Neural progenitor cell (in vitro differentiated cells): ENCODE measurements around the gene MOBP. TPM values are rescaled to one million over a fixed set of nuclear protein-coding genes. Genes with fewer than 3 reads are reported as not detected.
A peak's percentile ranks its signal among the peaks of the same experiment; 100 is the strongest.

Source experiments
- DNase-seq: peaks from one replicate; pipeline ENCODE4 v3.0.0-alpha.2; 2016; ENCODE audit warnings: low spot score
- H2AFZ ChIP-seq: fragments of 200-600 bp; sonication (generic); replicated peaks from 2 replicates; pipeline ENCODE4 v1.6.1; 2016; ENCODE audit warnings: antibody characterized with exemption
- H3F3A ChIP-seq: fragments of 200-600 bp; sonication (generic); 2 replicates; pipeline ENCODE4 v1.6.1; 2016; ENCODE audit warnings: antibody characterized with exemption, low read depth
- H3K27ac ChIP-seq: fragments of 200-600 bp; sonication (generic); 2 replicates; pipeline ENCODE4 v1.5.1; 2016; ENCODE audit warnings: mild to moderate bottlenecking
- H3K27me3 ChIP-seq: fragments of 200-600 bp; sonication (generic); 2 replicates; pipeline ENCODE4 v1.6.1; 2016; ENCODE audit warnings: mild to moderate bottlenecking, moderate library complexity
- H3K36me3 ChIP-seq: fragments of 200-600 bp; sonication (generic); 2 replicates; pipeline ENCODE4 v1.5.1; 2016
- H3K4me1 ChIP-seq: fragments of 200-600 bp; sonication (generic); 2 replicates; pipeline ENCODE4 v1.6.1; 2016; ENCODE audit warnings: mixed run types
- H3K4me2 ChIP-seq: fragments of 200-600 bp; sonication (generic); 2 replicates; pipeline ENCODE4 v1.6.1; 2016
- H3K4me3 ChIP-seq: fragments of 200-600 bp; sonication (generic); 2 replicates; pipeline ENCODE4 v1.5.1; 2016
- H3K79me2 ChIP-seq: fragments of 200-600 bp; sonication (generic); 2 replicates; pipeline ENCODE4 v1.6.1; 2016; ENCODE audit warnings: low read depth
- H3K9ac ChIP-seq: fragments of 200-600 bp; sonication (generic); 2 replicates; pipeline ENCODE4 v1.6.1; 2016
- H3K9me3 ChIP-seq: fragments of 200-600 bp; sonication (generic); 2 replicates; pipeline ENCODE4 v1.5.1; 2016; ENCODE audit warnings: low read depth
- H4K20me1 ChIP-seq: fragments of 200-600 bp; sonication (generic); 2 replicates; pipeline ENCODE4 v1.6.1; 2016; ENCODE audit warnings: low read depth
- H3K27ac Mint-ChIP-seq: 3 replicates; pipeline ENCODE4 v1.8.0; 2021; ENCODE audit warnings: mixed read lengths
- H3K27me3 Mint-ChIP-seq: 2 replicates; pipeline ENCODE4 v1.8.0; 2022; ENCODE audit warnings: low read depth, mild to moderate bottlenecking, inconsistent platforms, moderate library complexity, mixed read lengths; ENCODE audit not compliant: insufficient read depth
- H3K36me3 Mint-ChIP-seq: 3 replicates; pipeline ENCODE4 v1.8.0; 2021; ENCODE audit warnings: mixed read lengths
- H3K4me1 Mint-ChIP-seq: 3 replicates; pipeline ENCODE4 v1.8.0; 2021; ENCODE audit warnings: mixed read lengths
- H3K4me3 Mint-ChIP-seq: 3 replicates; pipeline ENCODE4 v1.8.0; 2021; ENCODE audit warnings: mild to moderate bottlenecking, moderate library complexity, mixed read lengths
- H3K9me3 Mint-ChIP-seq: 3 replicates; pipeline ENCODE4 v1.8.0; 2020; ENCODE audit warnings: mixed read lengths
- EZH2 ChIP-seq: fragments of 200-600 bp; sonication (generic); IDR thresholded peaks from 2 replicates; pipeline ENCODE4 v1.6.1; 2017; ENCODE audit warnings: antibody characterized with exemption, mild to moderate bottlenecking, moderate library complexity
- EZH2phosphoT487 ChIP-seq: fragments of 200-600 bp; sonication (generic); IDR thresholded peaks from 2 replicates; pipeline ENCODE4 v1.6.1; 2017; ENCODE audit warnings: antibody characterized with exemption
- total RNA-seq: library from RNA; depleted of rRNA; stranded (reverse); fragments of >200 nt; gene quantifications from 2 replicates; pipeline ENCODE4 v1.2.3, GENCODE V29; 2015; ENCODE audit warnings: low replicate concordance
- TF ChIP-seq, protein P1 (sequence below): fragments of 200-600 bp; sonication (generic); IDR thresholded peaks from 2 replicates; pipeline ENCODE4 v1.5.1; 2017; ENCODE audit warnings: antibody characterized with exemption, mild to moderate bottlenecking

Gene MOBP
- total RNA-seq, 1 donor from 2014 or later = not detected

- H3K36me3 ChIP-seq = no peaks in the 10 kb centered on the region
- H3K4me3 Mint-ChIP-seq = no peak overlapping the region
- TF ChIP-seq EZH2phosphoT487 = no peak
- TF ChIP-seq, protein P1, sequence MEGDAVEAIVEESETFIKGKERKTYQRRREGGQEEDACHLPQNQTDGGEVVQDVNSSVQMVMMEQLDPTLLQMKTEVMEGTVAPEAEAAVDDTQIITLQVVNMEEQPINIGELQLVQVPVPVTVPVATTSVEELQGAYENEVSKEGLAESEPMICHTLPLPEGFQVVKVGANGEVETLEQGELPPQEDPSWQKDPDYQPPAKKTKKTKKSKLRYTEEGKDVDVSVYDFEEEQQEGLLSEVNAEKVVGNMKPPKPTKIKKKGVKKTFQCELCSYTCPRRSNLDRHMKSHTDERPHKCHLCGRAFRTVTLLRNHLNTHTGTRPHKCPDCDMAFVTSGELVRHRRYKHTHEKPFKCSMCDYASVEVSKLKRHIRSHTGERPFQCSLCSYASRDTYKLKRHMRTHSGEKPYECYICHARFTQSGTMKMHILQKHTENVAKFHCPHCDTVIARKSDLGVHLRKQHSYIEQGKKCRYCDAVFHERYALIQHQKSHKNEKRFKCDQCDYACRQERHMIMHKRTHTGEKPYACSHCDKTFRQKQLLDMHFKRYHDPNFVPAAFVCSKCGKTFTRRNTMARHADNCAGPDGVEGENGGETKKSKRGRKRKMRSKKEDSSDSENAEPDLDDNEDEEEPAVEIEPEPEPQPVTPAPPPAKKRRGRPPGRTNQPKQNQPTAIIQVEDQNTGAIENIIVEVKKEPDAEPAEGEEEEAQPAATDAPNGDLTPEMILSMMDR = no peak
- TF ChIP-seq EZH2 = no peak
- no peaks in the 10 kb centered on the region for H3K27me3 ChIP-seq
- no peak overlapping the region for H2AFZ ChIP-seq
- H3K27ac Mint-ChIP-seq = peak overlapping the region; percentile 30
- H3K9ac ChIP-seq = no peak overlapping the region
- H3K36me3 Mint-ChIP-seq = no peaks in the 10 kb centered on the region
- peaks cover 2% of the 10 kb centered on the region for H3K27me3 Mint-ChIP-seq
- no peaks in the 10 kb centered on the region for H3F3A ChIP-seq
- H3K4me1 Mint-ChIP-seq = no peaks in the 10 kb centered on the region
- H3K9me3 Mint-ChIP-seq = no peaks in the 10 kb centered on the region
- no peaks in the 10 kb centered on the region for H4K20me1 ChIP-seq
- H3K4me2 ChIP-seq = no peak overlapping the region
- DNase-seq = no peak
- H3K4me3 ChIP-seq = no peak overlapping the region
- H3K4me1 ChIP-seq = no peaks in the 10 kb centered on the region
- H3K9me3 ChIP-seq = no peaks in the 10 kb centered on the region
- no peaks in the 10 kb centered on the region for H3K79me2 ChIP-seq
- H3K27ac ChIP-seq = no peak overlapping the region
Observed at GRCh38 chr3:39432342-39432741, 35.1 kb upstream of the MOBP start.

GRCh38 chr3:39433642-39434041 lies 33.8 kb upstream of the MOBP start:
- H3K4me2 ChIP-seq = no peak overlapping the region
- no peak overlapping the region for H2AFZ ChIP-seq

DNA sequence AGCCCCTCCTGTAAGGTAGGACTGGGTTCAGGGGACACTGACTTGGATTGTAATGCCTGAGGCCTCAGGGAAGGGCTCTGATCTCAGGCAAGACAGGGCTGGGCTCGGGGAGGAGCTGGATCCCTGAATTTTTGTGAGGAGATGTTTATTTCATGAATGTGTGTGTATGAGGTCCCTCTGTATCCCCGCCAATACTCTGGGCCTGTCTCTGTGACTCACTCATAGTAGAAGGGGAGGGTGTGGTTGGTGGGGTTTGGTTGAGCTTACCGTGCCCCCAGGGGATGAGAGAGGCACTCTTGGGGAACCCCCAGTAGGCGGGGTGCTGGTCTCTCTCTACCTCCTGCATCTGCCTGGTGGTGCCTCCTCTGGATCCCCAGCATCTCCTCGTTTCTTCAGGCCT lies 32.9 kb upstream of the MOBP start:
- no peak for DNase-seq
- H3K4me1 ChIP-seq = no peaks in the 10 kb centered on the region
- Mint-ChIP-seq H3K27ac (no peak overlapping the region), H3K9me3 (no peaks in the 10 kb centered on the region), H3K36me3 (no peaks in the 10 kb centered on the region), H3K4me3 (no peak overlapping the region), H3K4me1 (no peaks in the 10 kb centered on the region), H3K27me3 (peaks cover 2% of the 10 kb centered on the region)
- H3K4me2 ChIP-seq = no peak overlapping the region
- H3K4me3 ChIP-seq = no peak overlapping the region
- H3K27me3 ChIP-seq = no peaks in the 10 kb centered on the region
- no peaks in the 10 kb centered on the region for H3K36me3 ChIP-seq
- H3F3A ChIP-seq = no peaks in the 10 kb centered on the region
- H3K27ac ChIP-seq = no peak overlapping the region
- no peak overlapping the region for H2AFZ ChIP-seq
- H3K9me3 ChIP-seq = no peaks in the 10 kb centered on the region
- no peak overlapping the region for H3K9ac ChIP-seq
- no peaks in the 10 kb centered on the region for H3K79me2 ChIP-seq
- no peak for TF ChIP-seq EZH2
- no peak for TF ChIP-seq EZH2phosphoT487
- TF ChIP-seq, protein P1 = no peak
- no peaks in the 10 kb centered on the region for H4K20me1 ChIP-seq

More at GRCh38 chr3:39433642-39434041, 33.8 kb upstream of the MOBP start:
- Histone ChIP-seq H3K79me2 (no peaks in the 10 kb centered on the region), H3K27ac (no peak overlapping the region), H3K9me3 (no peaks in the 10 kb centered on the region), H3K4me1 (no peaks in the 10 kb centered on the region), H3K4me3 (no peak overlapping the region), H3K36me3 (no peaks in the 10 kb centered on the region), H4K20me1 (no peaks in the 10 kb centered on the region), H3K27me3 (no peaks in the 10 kb centered on the region), H3F3A (no peaks in the 10 kb centered on the region), H3K9ac (no peak overlapping the region)
- TF ChIP-seq EZH2 (no peak), EZH2phosphoT487 (no peak)
- TF ChIP-seq, protein P1 = no peak
- no peak for DNase-seq
- no peak overlapping the region for H3K27ac Mint-ChIP-seq
- no peaks in the 10 kb centered on the region for H3K36me3 Mint-ChIP-seq
- no peak overlapping the region for H3K4me3 Mint-ChIP-seq
- no peaks in the 10 kb centered on the region for H3K4me1 Mint-ChIP-seq
- H3K27me3 Mint-ChIP-seq = peaks cover 2% of the 10 kb centered on the region
- no peaks in the 10 kb centered on the region for H3K9me3 Mint-ChIP-seq
